HEK293 (cell line): ENCODE results near the gene SHISAL1.

Source experiments
- CTCF ChIA-PET: fragments of 350-600 bp; formaldehyde crosslinking; extraction: SDS; loops from one replicate; lab custom pipeline; 2021; ENCODE audit warnings: antibody characterized with exemption; lab: Yijun Ruan, JAX
- POLR2A ChIA-PET: fragments of 300-600 bp; formaldehyde crosslinking; extraction: SDS; loops from one replicate; lab custom pipeline; 2020; ENCODE audit warnings: antibody characterized with exemption, inconsistent platforms; lab: Yijun Ruan, JAX
- H3K27ac ChIP-seq: fragments of 200-500 bp; sonication (Bioruptor generic); 2 replicates; pipeline ENCODE4 v1.5.1; 2014; ENCODE audit warnings: low read depth, low read length, control low read depth, inconsistent platforms; ENCODE audit errors: extremely low read depth
- H3K36me3 ChIP-seq, 2 experiments: fragments of 200-500 bp in 1 of 2; sonication (Bioruptor generic) in 1 of 2; 1 replicate in 1 of 2; 2 replicates in 1 of 2; pipeline ENCODE4 v1.5.1; 2014 to 2017; ENCODE audit warnings: inconsistent platforms in 2 of 2, low read length in 2 of 2; ENCODE audit not compliant: control insufficient read depth in 2 of 2, insufficient read depth in 1 of 2
- H3K4me1 ChIP-seq: fragments of 200-500 bp; sonication (Bioruptor generic); 2 replicates; pipeline ENCODE4 v1.5.1; 2014; ENCODE audit warnings: mild to moderate bottlenecking, low read length, inconsistent platforms; ENCODE audit not compliant: control insufficient read depth, insufficient read depth
- H3K4me3 ChIP-seq: 2 replicates; pipeline ENCODE4 v1.5.1; 2011; ENCODE audit warnings: low read depth, mild to moderate bottlenecking, control low read depth, low read length, moderate library complexity
- H3K9me3 ChIP-seq: fragments of 200-500 bp; sonication (Bioruptor generic); 2 replicates; pipeline ENCODE4 v1.5.1; 2014; ENCODE audit warnings: low read depth, low read length, inconsistent platforms; ENCODE audit not compliant: control insufficient read depth, insufficient read depth
- EGR2 ChIP-seq: fragments of 450-650 bp; formaldehyde crosslinking; IDR thresholded peaks from 2 replicates; pipeline ENCODE4 v1.5.1; 2016; ENCODE audit warnings: low read depth, missing biosample characterization, missing genetic modification characterization
- GLIS2 ChIP-seq: fragments of 450-650 bp; formaldehyde crosslinking; IDR thresholded peaks from 2 replicates; pipeline ENCODE4 v1.5.1; 2016; ENCODE audit warnings: missing biosample characterization, missing genetic modification characterization
- INSM2 ChIP-seq: fragments of 450-650 bp; formaldehyde crosslinking; IDR thresholded peaks from 2 replicates; pipeline ENCODE4 v1.5.1; 2016; ENCODE audit warnings: missing biosample characterization, missing genetic modification characterization
- MEIS1 ChIP-seq: sonication (generic); formaldehyde crosslinking; IDR thresholded peaks from 2 replicates; pipeline ENCODE4 v1.8.1; 2022; ENCODE audit warnings: missing genetic modification reagents, mild to moderate bottlenecking, borderline replicate concordance
- SP3 ChIP-seq: fragments of 450-650 bp; formaldehyde crosslinking; IDR thresholded peaks from 2 replicates; pipeline ENCODE4 v1.5.1; 2016; ENCODE audit warnings: missing biosample characterization, missing genetic modification characterization
- SP7 ChIP-seq: fragments of 450-650 bp; formaldehyde crosslinking; IDR thresholded peaks from 2 replicates; pipeline ENCODE4 v1.5.1; 2016; ENCODE audit warnings: missing biosample characterization, missing genetic modification characterization
- ZBTB10 ChIP-seq: fragments of 450-650 bp; formaldehyde crosslinking; IDR thresholded peaks from 2 replicates; pipeline ENCODE4 v1.5.1; 2016; ENCODE audit warnings: missing biosample characterization, missing genetic modification characterization
- ZBTB17 ChIP-seq: fragments of 450-650 bp; formaldehyde crosslinking; IDR thresholded peaks from 2 replicates; pipeline ENCODE4 v1.5.1; 2016; ENCODE audit warnings: missing biosample characterization, missing genetic modification characterization
- ZBTB8A ChIP-seq: fragments of 450-650 bp; formaldehyde crosslinking; IDR thresholded peaks from 2 replicates; pipeline ENCODE4 v1.5.1; 2016; ENCODE audit warnings: missing biosample characterization, missing genetic modification characterization
- ZEB2 ChIP-seq: fragments of 450-650 bp; formaldehyde crosslinking; IDR thresholded peaks from 2 replicates; pipeline ENCODE4 v1.5.1; 2016; ENCODE audit warnings: missing biosample characterization, missing genetic modification characterization
- ZFP3 ChIP-seq: fragments of 450-650 bp; formaldehyde crosslinking; IDR thresholded peaks from 2 replicates; pipeline ENCODE4 v1.5.1; 2016; ENCODE audit warnings: low read depth, missing biosample characterization, missing genetic modification characterization
- ZFP69B ChIP-seq: fragments of 450-650 bp; formaldehyde crosslinking; IDR thresholded peaks from 2 replicates; pipeline ENCODE4 v1.5.1; 2016; ENCODE audit warnings: missing biosample characterization, missing genetic modification characterization
- ZIC2 ChIP-seq: fragments of 450-650 bp; formaldehyde crosslinking; IDR thresholded peaks from 2 replicates; pipeline ENCODE4 v1.5.1; 2016; ENCODE audit warnings: missing biosample characterization, missing genetic modification characterization
- ZNF140 ChIP-seq: fragments of 450-650 bp; formaldehyde crosslinking; IDR thresholded peaks from 2 replicates; pipeline ENCODE4 v1.5.1; 2016; ENCODE audit warnings: missing biosample characterization, missing genetic modification characterization
- ZNF155 ChIP-seq: fragments of 450-650 bp; formaldehyde crosslinking; IDR thresholded peaks from 2 replicates; pipeline ENCODE4 v1.5.1; 2016; ENCODE audit warnings: missing biosample characterization, missing genetic modification characterization
- ZNF24 ChIP-seq: fragments of 450-650 bp; formaldehyde crosslinking; IDR thresholded peaks from 2 replicates; pipeline ENCODE4 v1.5.1; 2016; ENCODE audit warnings: missing biosample characterization, missing genetic modification characterization
- ZNF311 ChIP-seq: fragments of 450-650 bp; formaldehyde crosslinking; IDR thresholded peaks from 2 replicates; pipeline ENCODE4 v1.5.1; 2017; ENCODE audit warnings: missing biosample characterization, missing genetic modification characterization, borderline replicate concordance
- ZNF341 ChIP-seq: fragments of 450-650 bp; formaldehyde crosslinking; IDR thresholded peaks from 2 replicates; pipeline ENCODE4; 2016; ENCODE audit warnings: low read depth, missing biosample characterization, missing genetic modification characterization
- ZNF37A ChIP-seq: fragments of 450-650 bp; IDR thresholded peaks from 2 replicates; pipeline ENCODE4 v1.5.1; 2018; ENCODE audit warnings: missing biosample characterization, missing genetic modification characterization
- ZNF391 ChIP-seq: fragments of 450-650 bp; formaldehyde crosslinking; IDR thresholded peaks from 2 replicates; pipeline ENCODE4 v1.5.1; 2016; ENCODE audit warnings: low read depth, missing biosample characterization, missing genetic modification characterization, borderline replicate concordance
- ZNF548 ChIP-seq: fragments of 450-650 bp; formaldehyde crosslinking; IDR thresholded peaks from 2 replicates; pipeline ENCODE4 v1.5.1; 2016; ENCODE audit warnings: missing biosample characterization, missing genetic modification characterization
- ZNF571 ChIP-seq: fragments of 450-650 bp; formaldehyde crosslinking; IDR thresholded peaks from 2 replicates; pipeline ENCODE4 v1.5.0; 2017; ENCODE audit warnings: missing biosample characterization, missing genetic modification characterization
- ZNF692 ChIP-seq: fragments of 450-650 bp; formaldehyde crosslinking; IDR thresholded peaks from 2 replicates; pipeline ENCODE4 v1.5.1; 2016; ENCODE audit warnings: missing biosample characterization, missing genetic modification characterization
- ZNF768 ChIP-seq: fragments of 450-650 bp; formaldehyde crosslinking; IDR thresholded peaks from 2 replicates; pipeline ENCODE4 v1.5.1; 2018; ENCODE audit warnings: missing biosample characterization, mild to moderate bottlenecking, missing genetic modification characterization

The SHISAL1 gene

GRCh38 chr22:44261861-44262595 lies 50.7 kb downstream of the SHISAL1 start:
- ChIA-PET CTCF (no interaction called here), POLR2A (no interaction called here)
- Histone ChIP-seq H3K36me3 (no peaks in the 10 kb centered on the region), H3K4me3 (no peak overlapping the region), H3K4me1 (peaks cover 2% of the 10 kb centered on the region; the same call in 1 of the 2 replicates), H3K27ac (no peak overlapping the region), H3K9me3 (no peaks in the 10 kb centered on the region)
- TF ChIP-seq INSM2 (tag by site-specific recombination) (no peak), ZFP69B (tag by site-specific recombination) (peak; percentile 72), ZIC2 (tag by site-specific recombination) (0 out of 2 replicates have a peak, but pooled peaks have one; percentile 19), ZNF341 (tag by site-specific recombination) (peak; percentile 85), ZNF548 (tag by site-specific recombination) (no peak), ZNF571 (tag by site-specific recombination) (no peak), ZNF155 (tag by site-specific recombination) (no peak), SP7 (0 out of 2 replicates have a peak, but pooled peaks have one; percentile 25), ZNF692 (tag by site-specific recombination) (peak; percentile 93), ZNF311 (tag by site-specific recombination) (no peak)

- H3K36me3 ChIP-seq = no peaks in the 10 kb centered on the region
- TF ChIP-seq MEIS1 (CRISPR knock-in tag) (no peak), ZFP3 (tag by site-specific recombination) (peak; percentile 70), ZNF768 (tag by site-specific recombination) (0 out of 2 replicates have a peak, but pooled peaks have one; percentile 33), ZNF37A (tag by site-specific recombination) (no peak), ZNF391 (tag by site-specific recombination) (no peak)
- POLR2A ChIA-PET = no interaction called here
- CTCF ChIA-PET = no interaction called here
- H3K4me1 ChIP-seq = peaks cover 2% of the 10 kb centered on the region; the same call in 1 of the 2 replicates
- no peaks in the 10 kb centered on the region for H3K9me3 ChIP-seq
- no peak overlapping the region for H3K27ac ChIP-seq
- no peak overlapping the region for H3K4me3 ChIP-seq
Measured at GRCh38 chr22:44261164-44261860, 51.4 kb downstream of the SHISAL1 start.

- ChIA-PET CTCF (no interaction called here), POLR2A (no interaction called here)
- H3K4me3 ChIP-seq = no peak overlapping the region
- TF ChIP-seq ZNF140 (tag by site-specific recombination) (no peak), ZNF24 (tag by site-specific recombination) (no peak), SP3 (tag by site-specific recombination) (no peak), EGR2 (no peak), ZBTB10 (tag by site-specific recombination) (no peak), ZEB2 (tag by site-specific recombination) (no peak), SP7 (no peak), ZBTB17 (tag by site-specific recombination) (no peak), ZBTB8A (tag by site-specific recombination) (no peak), GLIS2 (no peak)
Measured at GRCh38 chr22:44260216-44261035, 52.3 kb downstream of the SHISAL1 start.

More at GRCh38 chr22:44260216-44261035, 52.3 kb downstream of the SHISAL1 start:
- H3K27ac ChIP-seq = no peak overlapping the region
- H3K36me3 ChIP-seq = no peaks in the 10 kb centered on the region
- no peaks in the 10 kb centered on the region for H3K9me3 ChIP-seq
- peaks cover 2% of the 10 kb centered on the region; the same call in 1 of the 2 replicates for H3K4me1 ChIP-seq
